SU-DHL-6 (cell line): ENCODE results near the gene RNF225.

ENCODE experiments used
- H2AFZ ChIP-seq: fragments of 200-600 bp; sonication (generic); 2 replicates; pipeline ENCODE4 v1.6.1; 2014; ENCODE audit warnings: low read depth, mild to moderate bottlenecking, moderate library complexity, mixed read lengths, antibody characterized with exemption, low read length; ENCODE audit not compliant: severe bottlenecking
- H3F3A ChIP-seq: fragments of 200-600 bp; shearing (Covaris generic); 2 replicates; pipeline ENCODE4 v1.6.0; 2016; ENCODE audit warnings: antibody characterized with exemption, mild to moderate bottlenecking; ENCODE audit not compliant: insufficient read depth
- H3K27ac ChIP-seq: fragments of 200-600 bp; sonication (generic); 2 replicates; pipeline ENCODE4 v1.5.1; 2016; ENCODE audit warnings: low read depth, mild to moderate bottlenecking, low read length, moderate library complexity, mixed read lengths
- H3K27me3 ChIP-seq: fragments of 200-600 bp; sonication (generic), shearing (Covaris generic); 2 replicates; pipeline ENCODE4 v1.6.0; 2014; ENCODE audit warnings: mild to moderate bottlenecking, low read length
- H3K36me3 ChIP-seq: fragments of 200-600 bp; sonication (generic); 2 replicates; pipeline ENCODE4 v1.6.1; 2014; ENCODE audit warnings: mild to moderate bottlenecking, low read length, mixed read lengths
- H3K4me2 ChIP-seq: fragments of 300-600, 200-600 bp; shearing (Covaris generic), sonication (generic); 2 replicates; pipeline ENCODE4 v1.6.0; 2014; ENCODE audit warnings: low read length, low read depth, mild to moderate bottlenecking; ENCODE audit not compliant: poor library complexity, severe bottlenecking
- H3K4me3 ChIP-seq: fragments of 200-600 bp; sonication (generic); 2 replicates; pipeline ENCODE4 v1.5.1; 2014; ENCODE audit warnings: antibody characterized with exemption, low read length, mild to moderate bottlenecking, mixed read lengths; ENCODE audit not compliant: insufficient read depth, poor library complexity, severe bottlenecking
- H3K79me2 ChIP-seq: fragments of 200-600 bp; sonication (generic); 2 replicates; pipeline ENCODE4 v1.6.1; 2014; ENCODE audit warnings: mild to moderate bottlenecking, low read length, moderate library complexity; ENCODE audit not compliant: insufficient read depth
- H3K9ac ChIP-seq: fragments of 200-600 bp; sonication (generic); 2 replicates; pipeline ENCODE4 v1.7.0; 2014; ENCODE audit warnings: mild to moderate bottlenecking, low read length
- H3K9me2 ChIP-seq: fragments of 200-600 bp; sonication (generic); replicated peaks from 2 replicates; pipeline ENCODE4 v1.6.1; 2014; ENCODE audit warnings: low read length; ENCODE audit not compliant: insufficient read depth
- H3K9me3 ChIP-seq: fragments of 200-600 bp; sonication (generic); 2 replicates; pipeline ENCODE4 v1.6.1; 2014; ENCODE audit warnings: low read length, mixed read lengths; ENCODE audit not compliant: insufficient read depth
- H4K20me1 ChIP-seq: fragments of 200-600 bp; sonication (generic); 2 replicates; pipeline ENCODE4 v1.6.1; 2014; ENCODE audit warnings: low read depth, mild to moderate bottlenecking, antibody characterized with exemption, low read length, moderate library complexity, mixed read lengths
- EZH2phosphoT487 ChIP-seq: fragments of 200-600 bp; sonication (generic), shearing (Covaris generic); conservative IDR thresholded peaks from 2 replicates; pipeline ENCODE4 v1.6.1; 2018; ENCODE audit warnings: mild to moderate bottlenecking, antibody characterized with exemption, low read length, moderate library complexity, mixed read lengths
- TF ChIP-seq, protein P1 (sequence below): fragments of 200-600 bp; sonication (generic); IDR thresholded peaks from one replicate; pipeline ENCODE4 v1.5.1; 2017; ENCODE audit warnings: antibody characterized with exemption, mild to moderate bottlenecking, low read length, moderate library complexity; ENCODE audit not compliant: insufficient read depth, poor library complexity, severe bottlenecking

Gene RNF225

DNA sequence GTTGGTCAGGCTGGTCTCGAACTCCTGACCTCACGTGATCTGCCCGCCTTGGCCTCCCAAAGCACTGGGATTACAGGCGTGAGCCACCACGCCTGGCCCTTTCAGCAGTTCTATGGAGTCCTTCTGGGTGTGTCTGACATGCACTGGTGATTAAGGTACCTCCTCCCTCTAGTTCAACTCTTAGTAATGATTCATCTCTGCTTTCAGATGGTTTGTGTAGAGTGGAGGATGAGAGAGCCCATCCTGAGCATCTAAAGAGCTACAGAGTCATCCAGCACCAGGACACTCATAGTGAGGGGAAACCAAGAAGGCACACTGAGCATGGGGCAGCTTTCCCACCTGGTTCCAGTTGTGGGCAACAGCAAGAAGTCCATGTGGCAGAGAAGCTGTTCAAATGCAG is 21.1 kb downstream of the RNF225 start:
- no peaks in the 10 kb centered on the region for H3K9me2 ChIP-seq
- H2AFZ ChIP-seq, result no peak overlapping the region
- no peak for TF ChIP-seq EZH2phosphoT487
- TF ChIP-seq, protein P1, sequence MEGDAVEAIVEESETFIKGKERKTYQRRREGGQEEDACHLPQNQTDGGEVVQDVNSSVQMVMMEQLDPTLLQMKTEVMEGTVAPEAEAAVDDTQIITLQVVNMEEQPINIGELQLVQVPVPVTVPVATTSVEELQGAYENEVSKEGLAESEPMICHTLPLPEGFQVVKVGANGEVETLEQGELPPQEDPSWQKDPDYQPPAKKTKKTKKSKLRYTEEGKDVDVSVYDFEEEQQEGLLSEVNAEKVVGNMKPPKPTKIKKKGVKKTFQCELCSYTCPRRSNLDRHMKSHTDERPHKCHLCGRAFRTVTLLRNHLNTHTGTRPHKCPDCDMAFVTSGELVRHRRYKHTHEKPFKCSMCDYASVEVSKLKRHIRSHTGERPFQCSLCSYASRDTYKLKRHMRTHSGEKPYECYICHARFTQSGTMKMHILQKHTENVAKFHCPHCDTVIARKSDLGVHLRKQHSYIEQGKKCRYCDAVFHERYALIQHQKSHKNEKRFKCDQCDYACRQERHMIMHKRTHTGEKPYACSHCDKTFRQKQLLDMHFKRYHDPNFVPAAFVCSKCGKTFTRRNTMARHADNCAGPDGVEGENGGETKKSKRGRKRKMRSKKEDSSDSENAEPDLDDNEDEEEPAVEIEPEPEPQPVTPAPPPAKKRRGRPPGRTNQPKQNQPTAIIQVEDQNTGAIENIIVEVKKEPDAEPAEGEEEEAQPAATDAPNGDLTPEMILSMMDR, result no peak
- no peaks in the 10 kb centered on the region for H3K9me3 ChIP-seq
- H3K36me3 ChIP-seq, result no peaks in the 10 kb centered on the region
- H3K4me2 ChIP-seq, result no peak overlapping the region
- no peak overlapping the region for H3K9ac ChIP-seq
- no peak overlapping the region for H3K27ac ChIP-seq
- H3K79me2 ChIP-seq, result no peaks in the 10 kb centered on the region
- no peak overlapping the region for H3K4me3 ChIP-seq
- peaks cover 8% of the 10 kb centered on the region; the same call in 1 of the 2 replicates for H3F3A ChIP-seq
- no peaks in the 10 kb centered on the region for H3K27me3 ChIP-seq
- no peaks in the 10 kb centered on the region for H4K20me1 ChIP-seq

DNA sequence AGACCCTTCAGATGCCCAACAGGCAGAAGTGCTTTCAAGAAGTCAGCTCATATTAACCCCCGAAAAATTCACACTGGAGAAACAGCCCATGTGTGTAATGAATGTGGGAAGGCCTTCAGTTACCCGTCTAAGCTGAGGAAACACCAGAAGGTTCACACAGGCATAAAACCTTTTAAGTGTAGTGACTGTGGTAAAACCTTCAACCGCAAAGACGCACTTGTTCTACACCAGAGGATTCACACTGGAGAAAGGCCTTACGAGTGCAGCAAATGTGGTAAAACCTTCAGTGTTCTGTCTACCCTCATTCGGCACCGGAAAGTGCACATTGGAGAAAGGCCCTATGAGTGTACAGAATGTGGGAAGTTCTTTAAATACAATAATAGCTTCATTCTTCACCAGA is 21.6 kb downstream of the RNF225 start:
- Histone ChIP-seq H3F3A (peaks cover 8% of the 10 kb centered on the region; the same call in 1 of the 2 replicates), H4K20me1 (no peaks in the 10 kb centered on the region), H2AFZ (no peak overlapping the region), H3K4me3 (no peak overlapping the region), H3K36me3 (no peaks in the 10 kb centered on the region), H3K9me2 (no peaks in the 10 kb centered on the region), H3K9ac (no peak overlapping the region), H3K27me3 (no peaks in the 10 kb centered on the region), H3K79me2 (no peaks in the 10 kb centered on the region), H3K4me2 (no peak overlapping the region), H3K9me3 (no peaks in the 10 kb centered on the region), H3K27ac (no peak overlapping the region)
- TF ChIP-seq EZH2phosphoT487, result no peak
- TF ChIP-seq, protein P1, result no peak

DNA sequence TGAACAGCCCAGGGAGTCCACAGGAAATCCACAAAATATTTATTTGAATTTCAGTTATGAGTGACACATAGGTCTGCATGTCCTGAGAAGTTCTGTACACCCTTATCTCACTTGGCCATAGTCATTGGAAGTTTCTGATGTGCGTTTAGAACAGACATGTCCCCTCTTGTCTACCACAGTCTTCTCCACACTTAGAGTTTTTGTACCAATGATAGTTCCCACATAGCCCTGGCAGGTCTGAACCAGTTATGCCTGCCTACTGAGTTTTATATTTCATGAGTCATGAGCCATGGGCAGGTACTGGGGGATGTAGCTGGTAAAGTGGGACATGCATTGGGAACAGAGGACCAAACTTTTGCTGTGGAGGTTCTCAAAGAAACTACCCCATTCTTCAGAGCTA is 33.2 kb downstream of the RNF225 start:
- Histone ChIP-seq H3K9me3 (peaks cover 14% of the 10 kb centered on the region; the same call in 1 of the 2 replicates), H3K9me2 (no peaks in the 10 kb centered on the region), H3F3A (no peaks in the 10 kb centered on the region), H3K36me3 (no peaks in the 10 kb centered on the region), H3K27ac (no peak overlapping the region), H3K4me2 (no peak overlapping the region), H3K9ac (no peak overlapping the region), H3K79me2 (no peaks in the 10 kb centered on the region), H3K27me3 (no peaks in the 10 kb centered on the region), H3K4me3 (no peak overlapping the region), H2AFZ (no peak overlapping the region), H4K20me1 (no peaks in the 10 kb centered on the region)
- no peak for TF ChIP-seq EZH2phosphoT487
- TF ChIP-seq, protein P1, result no peak

DNA sequence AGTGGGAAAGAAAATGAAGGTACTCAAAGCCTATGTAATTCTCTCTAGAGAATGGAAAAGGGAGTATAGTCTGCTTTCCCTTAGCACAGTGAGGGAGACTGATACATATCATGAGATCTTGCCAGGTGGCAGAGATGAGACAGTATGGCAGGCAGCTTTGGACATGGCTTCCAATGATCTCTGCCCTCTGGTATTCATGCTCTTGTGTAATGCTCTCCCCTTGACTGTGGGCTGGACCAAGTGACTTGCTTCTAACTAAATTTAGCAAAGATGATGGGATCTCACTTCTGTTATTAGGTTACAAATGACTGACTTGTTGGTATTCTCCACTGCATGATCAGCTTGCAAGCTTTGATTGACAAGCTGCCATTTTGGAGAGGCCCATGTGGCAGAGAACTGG is 34.3 kb downstream of the RNF225 start:
- Histone ChIP-seq H2AFZ (no peak overlapping the region), H3K27ac (no peak overlapping the region), H3K36me3 (no peaks in the 10 kb centered on the region), H3F3A (no peaks in the 10 kb centered on the region), H3K4me2 (no peak overlapping the region), H3K9me3 (peaks cover 25% of the 10 kb centered on the region; the same call in 1 of the 2 replicates), H3K27me3 (no peaks in the 10 kb centered on the region), H3K4me3 (no peak overlapping the region), H3K9me2 (no peaks in the 10 kb centered on the region), H3K79me2 (no peaks in the 10 kb centered on the region), H4K20me1 (no peaks in the 10 kb centered on the region), H3K9ac (no peak overlapping the region)
- TF ChIP-seq, protein P1, result no peak
- TF ChIP-seq EZH2phosphoT487, result no peak
